HepG2 (cell line): ENCODE measurements around the gene SH3TC2. TPM values are rescaled to one million over a fixed set of nuclear protein-coding genes. Genes with fewer than 3 reads are reported as not detected.

Source experiments
- ATAC-seq: fragments of 200-7000 bp; cut with Tn5 transposase; 3 replicates; pipeline ENCODE4 v1.9.1; 2020; ENCODE audit warnings: mild to moderate bottlenecking, moderate library complexity
- BruUV-seq: library from RNA; stranded (reverse); fragments of 400-500 nt; replicated peaks from 2 replicates; lab custom pipeline; 2021; lab: Mats Ljungman, UMichigan
- CTCF ChIA-PET: fragments of 300-600 bp; formaldehyde crosslinking; extraction: SDS; loops from one replicate; lab custom pipeline; 2021; ENCODE audit warnings: low total read pairs, inconsistent platforms, low intra/inter-chr PET ratio; lab: Yijun Ruan, JAX
- POLR2A ChIA-PET: fragments of 350-600 bp; sonication (Branson Sonifier 250); formaldehyde crosslinking; loops from one replicate; lab custom pipeline; 2020; ENCODE audit warnings: antibody characterized with exemption, inconsistent platforms; lab: Yijun Ruan, JAX
- DNase-seq: peaks from one replicate; pipeline ENCODE4 v3.0.0-alpha.2; 2015; ENCODE audit warnings: low spot score
- FAIRE-seq: peaks from 3 replicates; lab custom pipeline; 2011; peaks lifted over from hg19 to GRCh38; lab: Jason Lieb, UNC
- H2AFZ ChIP-seq: one replicate; pipeline ENCODE4 v1.6.1; 2011; ENCODE audit warnings: low read length, inconsistent platforms
- H3K27ac ChIP-seq: fragments of 300-600 bp; 3 replicates; pipeline ENCODE4 v1.8.0; 2011; ENCODE audit warnings: mixed run types, mild to moderate bottlenecking, mixed read lengths, low read length, inconsistent platforms; ENCODE audit not compliant: insufficient read depth; ENCODE audit errors: extremely low read length
- H3K27me3 ChIP-seq, 2 experiments: fragments of 200-600 bp in 1 of 2; 2 replicates in 1 of 2; 3 replicates in 1 of 2; pipeline versions ENCODE4 v1.6.0 to v1.8.0; 2011; ENCODE audit warnings: low read length in 2 of 2, mild to moderate bottlenecking in 2 of 2, moderate library complexity in 2 of 2, inconsistent platforms in 1 of 2; ENCODE audit not compliant: insufficient read depth in 2 of 2, control insufficient read depth in 1 of 2
- H3K36me3 ChIP-seq, 2 experiments: fragments of 200-600 bp in 1 of 2; replicated peaks in 1 of 2; 2 replicates in 1 of 2; 3 replicates in 1 of 2; pipeline versions ENCODE4 v1.5.1 to v1.8.0; 2011; ENCODE audit warnings: low read length in 2 of 2, inconsistent platforms in 1 of 2; ENCODE audit not compliant: insufficient read depth in 2 of 2, control insufficient read depth in 1 of 2
- H3K4me1 ChIP-seq: 2 replicates; pipeline ENCODE4 v1.5.1; 2012; ENCODE audit warnings: low read length, inconsistent platforms; ENCODE audit not compliant: insufficient read depth
- H3K4me2 ChIP-seq: 2 replicates; pipeline ENCODE4 v1.6.0; 2011; ENCODE audit warnings: low read depth, low read length, inconsistent platforms
- H3K4me3 ChIP-seq, 3 experiments: fragments of 200-600 bp in 1 of 3; sonication (generic), shearing (Covaris generic) in 1 of 3; replicated peaks in 1 of 3; 2 replicates each; pipeline ENCODE4 v1.5.1; 2011 to 2016; ENCODE audit warnings: low read length in 3 of 3, inconsistent platforms in 2 of 3, low read depth in 2 of 3, mild to moderate bottlenecking in 2 of 3, control low read depth in 1 of 3, mixed read lengths in 1 of 3; ENCODE audit not compliant: insufficient read depth in 1 of 3
- H3K79me2 ChIP-seq: one replicate; pipeline ENCODE4 v1.6.1; 2011; ENCODE audit warnings: low read length, inconsistent platforms; ENCODE audit not compliant: insufficient read depth
- H3K9ac ChIP-seq: 2 replicates; pipeline ENCODE4 v1.6.0; 2011; ENCODE audit warnings: mild to moderate bottlenecking, low read depth, low read length, inconsistent platforms; ENCODE audit not compliant: insufficient read depth
- H3K9me3 ChIP-seq: 2 replicates; pipeline ENCODE4 v1.5.1; 2012; ENCODE audit warnings: mild to moderate bottlenecking, low read length
- H4K20me1 ChIP-seq: 2 replicates; pipeline ENCODE4 v1.6.0; 2011; ENCODE audit warnings: inconsistent platforms, mild to moderate bottlenecking, low read length, moderate library complexity; ENCODE audit not compliant: insufficient read depth
- HDAC6 ChIP-seq: fragments of 200-600 bp; sonication (generic); IDR thresholded peaks from 2 replicates; pipeline ENCODE4 v1.7.0; 2017; ENCODE audit warnings: mild to moderate bottlenecking, antibody characterized with exemption, low read length, low read depth
- KLF13 ChIP-seq: sonication (generic); formaldehyde crosslinking; IDR thresholded peaks from 2 replicates; pipeline ENCODE4 v1.4.0; 2020; ENCODE audit warnings: mild to moderate bottlenecking, missing genetic modification reagents
- MNT ChIP-seq: fragments of 450-650 bp; IDR thresholded peaks from 2 replicates; pipeline ENCODE4 v1.6.1; 2016
- TERF1 ChIP-seq: sonication (generic); formaldehyde crosslinking; IDR thresholded peaks from 2 replicates; pipeline ENCODE4 v1.8.0; 2022; ENCODE audit warnings: mild to moderate bottlenecking, missing genetic modification reagents, moderate library complexity
- TOE1 ChIP-seq: sonication (generic); formaldehyde crosslinking; IDR thresholded peaks from 2 replicates; pipeline ENCODE4 v1.4.0; 2020; ENCODE audit warnings: mild to moderate bottlenecking, missing genetic modification reagents
- U2AF2 ChIP-seq: fragments of 200-400 bp; formaldehyde crosslinking; IDR thresholded peaks from 2 replicates; pipeline ENCODE4 v1.6.1; 2017; ENCODE audit warnings: low read depth, mild to moderate bottlenecking, low read length
- ZNF101 ChIP-seq: sonication (generic); formaldehyde crosslinking; IDR thresholded peaks from 2 replicates; pipeline ENCODE4 v1.4.0; 2020; ENCODE audit warnings: mild to moderate bottlenecking, low read depth, missing genetic modification reagents, borderline replicate concordance
- ZNF296 ChIP-seq: sonication (generic); formaldehyde crosslinking; conservative IDR thresholded peaks from 2 replicates; pipeline ENCODE4 v1.5.0; 2020; ENCODE audit warnings: mild to moderate bottlenecking, missing genetic modification reagents
- ZSCAN29 ChIP-seq: sonication (generic); formaldehyde crosslinking; conservative IDR thresholded peaks from 2 replicates; pipeline ENCODE4 v1.4.0; 2020; ENCODE audit warnings: mild to moderate bottlenecking, missing genetic modification reagents
- WGBS: methylation state at CpG from one replicate; pipeline ENCODE4 v1.1.6; 2017; ENCODE audit warnings: low lambda C conversion rate; 5-methylcytosine and 5-hydroxymethylcytosine counted together
- in situ Hi-C: cut with HindIII; loops from 2 replicates; pipeline ENCODE4 v1.10.0; 2017; ENCODE audit warnings: low pct_unique_long_range_greater_than_20kb; ENCODE audit not compliant: extremely low pct_ligation_motif_present
- intact Hi-C: fragments of 100-400 bp; cut with micrococcal nuclease; formaldehyde crosslinking; loops from one replicate; pipeline ENCODE4 v1.10.0; 2022; ENCODE audit not compliant: unreplicated experiment
- polyA plus RNA-seq, 8 experiments: library from polyadenylated mRNA; depleted of rRNA in 3 of 8; stranded (reverse) in 7 of 8; unstranded in 1 of 8; fragments of >200 nt; fragmentation: Illumina TruSeq in 4 of 8; extraction: Trizol in 4 of 8; gene quantifications; 2 replicates each; pipeline versions ENCODE4 v1.2.1 to v1.2.3, GENCODE V29; 2011 to 2016; ENCODE audit warnings: low read depth in 4 of 8, missing spikeins in 1 of 8, mixed read lengths in 1 of 8; ENCODE audit not compliant: insufficient read depth in 1 of 8
- total RNA-seq, 5 experiments: library from RNA; depleted of rRNA; stranded (reverse); fragments of >200 nt; fragmentation: Illumina TruSeq; extraction: Trizol; gene quantifications; 2 replicates each; pipeline ENCODE4 v1.2.3, GENCODE V29; 2016; ENCODE audit warnings: low read depth in 1 of 5

The SH3TC2 gene
- total and polyA plus RNA-seq, 2 of the 13 experiments (the other 11 are each of a cell fraction or from before 2014, with no cell fraction given), result 0.34 to 0.71 TPM

GRCh38 chr5:149036970-149037369, 25.9 kb downstream of the SH3TC2 start (continued):
- TF ChIP-seq MNT (no peak), ZNF101 (CRISPR knock-in tag) (no peak), ZNF296 (CRISPR knock-in tag) (no peak)

GRCh38 chr5:149036168-149036567, 26.7 kb downstream of the SH3TC2 start:
- no peaks in the 10 kb centered on the region for H3K9me3 ChIP-seq
- H3K36me3 ChIP-seq, result no peaks in the 10 kb centered on the region
- intact Hi-C loops (loop anchor here (5.0 kb wide), 1 partner anchor 34 kb away; no protein-coding TSS in a partner anchor), in situ Hi-C loops (loop anchor here (5.0 to 10.0 kb wide), 2 partner anchors 211 to 299 kb away; partner anchors contain the start of gene ADRB2)
- H4K20me1 ChIP-seq, result no peaks in the 10 kb centered on the region
- no peaks in the 10 kb centered on the region for H3K79me2 ChIP-seq
- ChIA-PET POLR2A (no interaction called here), CTCF (interaction anchor here (1.5 to 2.0 kb wide), 3 partner anchors 215 to 302 kb away, joined by 6 to 17 read pairs (median 9); no protein-coding TSS in a partner anchor)
- TF ChIP-seq KLF13 (CRISPR knock-in tag) (no peak), U2AF2 (no peak), HDAC6 (no peak), TOE1 (CRISPR knock-in tag) (no peak), TERF1 (no peak), ZSCAN29 (CRISPR knock-in tag) (no peak)
- no peak overlapping the region for H3K4me2 ChIP-seq
- H3K4me1 ChIP-seq, result no peaks in the 10 kb centered on the region
- BruUV-seq, result no TSS peak
- no peak overlapping the region for H3K27ac ChIP-seq
- no peak for DNase-seq
- FAIRE-seq, result no peak
- no peak for ATAC-seq
- H2AFZ ChIP-seq, result no peak overlapping the region
- no peak overlapping the region for H3K4me3 ChIP-seq
- H3K27me3 ChIP-seq, result no peaks in the 10 kb centered on the region
- WGBS, result 70% methylated on average over 3 of the region's 3 CpGs
- no peak overlapping the region for H3K9ac ChIP-seq
